ENCODE data around the gene FGD5.

- TF ChIP-seq CTCF (conservative IDR thresholded peaks at IDR 0.05 in 1 of 2, IDR thresholded peaks at IDR 0.05 in 1 of 2; ENCODE audit: low read depth in 1 of 2, low read length in 2 of 2) = no peak
- TF ChIP-seq EZH2 (IDR thresholded peaks at IDR 0.05; ENCODE audit: low read length, missing control alignments) = no peak
Measured at GRCh38 chr3:14969671-14970070, 150.9 kb downstream of the FGD5 start.
